ENCODE results near the gene DRD4.

DRD4 gene

DNA sequence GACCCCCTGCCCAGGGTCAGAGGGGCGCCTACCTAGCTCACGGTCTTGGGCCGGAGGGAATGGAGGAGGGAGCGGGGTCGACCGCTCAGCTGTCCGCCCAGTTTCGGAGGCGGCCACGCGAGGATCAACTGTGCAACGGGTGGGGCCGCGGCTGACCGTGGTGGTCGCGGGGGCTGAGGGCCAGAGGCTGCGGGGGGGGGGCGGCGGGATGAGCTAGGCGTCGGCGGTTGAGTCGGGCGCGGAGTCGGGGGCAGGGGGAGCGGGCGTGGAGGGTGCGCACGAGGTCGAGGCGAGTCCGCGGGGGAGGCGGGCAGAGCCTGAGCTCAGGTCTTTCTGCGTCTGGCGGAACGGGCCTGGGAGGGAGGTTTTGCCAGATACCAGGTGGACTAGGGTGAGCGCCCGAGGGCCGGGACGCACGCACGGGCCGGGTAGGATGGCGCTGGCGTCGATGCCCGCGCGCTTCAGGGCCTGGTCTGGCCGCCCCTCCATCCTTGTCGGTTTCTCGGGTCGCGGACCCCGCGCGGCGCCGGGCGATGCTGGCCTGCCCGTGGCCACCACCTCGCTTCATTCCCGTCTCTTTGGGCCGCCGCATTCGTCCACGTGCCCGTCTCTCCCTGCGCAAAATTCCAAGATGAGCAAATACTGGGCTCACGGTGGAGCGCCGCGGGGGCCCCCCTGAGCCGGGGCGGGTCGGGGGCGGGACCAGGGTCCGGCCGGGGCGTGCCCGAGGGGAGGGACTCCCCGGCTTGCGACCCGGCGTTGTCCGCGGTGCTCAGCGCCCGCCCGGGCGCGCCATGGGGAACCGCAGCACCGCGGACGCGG, at the start of gene DRD4:
Gene DRD4, plus strand, starts transcription at position 759 of the 822 bp plus-strand sequence. Its CDS starts 36 bp downstream, at position 795.
- no peak for DNase-seq

DNA sequence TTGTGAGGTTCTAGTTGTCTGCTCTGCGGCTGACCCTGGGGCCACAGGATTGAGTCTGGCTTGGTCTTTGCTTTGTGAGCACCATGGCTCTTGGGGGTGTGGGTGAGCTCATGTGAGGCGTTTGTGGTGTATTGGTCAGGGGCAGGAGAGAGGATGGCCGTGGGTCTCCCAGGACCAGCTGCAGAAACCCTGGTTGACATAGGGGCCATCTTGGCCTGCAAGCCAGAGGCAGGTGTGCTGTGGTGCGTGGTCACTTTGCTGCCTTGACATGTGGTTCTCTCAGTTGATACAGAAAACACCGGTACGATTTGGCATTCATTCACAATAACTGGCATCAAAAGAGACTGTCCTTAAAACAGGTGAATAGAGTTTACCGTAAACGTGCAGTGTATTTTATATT, 49.5 kb upstream of the DRD4 start:
- DNase-seq, result no peak

DNA sequence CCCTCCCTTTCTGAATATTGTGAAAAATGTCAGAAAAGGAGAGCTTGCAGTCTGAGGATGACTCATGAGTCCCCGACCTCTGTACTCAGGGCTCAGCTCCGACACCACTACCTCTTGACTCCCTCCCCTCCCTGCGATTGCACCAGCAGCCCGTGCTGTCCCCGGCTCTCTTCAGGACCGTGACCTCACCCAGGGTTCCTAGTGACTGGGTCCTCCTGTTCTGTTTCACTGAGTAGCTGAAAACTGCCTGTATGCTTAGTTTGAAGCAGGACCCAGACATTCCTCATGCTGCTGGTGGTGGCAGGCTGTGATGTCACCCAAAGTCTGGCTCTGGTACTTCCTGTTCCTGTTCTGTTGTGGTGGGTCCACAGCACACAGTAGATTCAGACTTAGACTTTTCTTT, 49.1 kb upstream of the DRD4 start:
- peak; percentile 70 for DNase-seq

DNA sequence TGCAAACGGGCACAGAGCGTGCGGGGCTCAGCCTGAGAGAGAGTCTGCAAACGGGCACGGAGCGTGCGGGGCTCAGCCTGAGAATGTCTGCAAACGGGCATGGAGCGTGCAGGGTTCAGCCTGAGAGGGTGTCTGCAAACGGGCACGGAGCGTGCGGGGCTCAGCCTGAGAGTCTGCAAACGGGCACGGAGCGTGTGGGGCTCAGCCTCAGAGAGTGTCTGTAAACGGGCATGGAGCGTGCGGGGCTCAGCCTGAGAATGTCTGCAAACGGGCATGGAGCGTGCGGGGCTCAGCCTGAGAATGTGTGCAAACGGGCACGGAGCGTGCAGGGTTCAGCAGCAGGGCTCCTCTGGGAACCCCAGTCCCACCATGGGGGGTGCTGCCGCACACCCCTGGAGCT, 47.3 kb upstream of the DRD4 start:
- no peak for DNase-seq

DNA sequence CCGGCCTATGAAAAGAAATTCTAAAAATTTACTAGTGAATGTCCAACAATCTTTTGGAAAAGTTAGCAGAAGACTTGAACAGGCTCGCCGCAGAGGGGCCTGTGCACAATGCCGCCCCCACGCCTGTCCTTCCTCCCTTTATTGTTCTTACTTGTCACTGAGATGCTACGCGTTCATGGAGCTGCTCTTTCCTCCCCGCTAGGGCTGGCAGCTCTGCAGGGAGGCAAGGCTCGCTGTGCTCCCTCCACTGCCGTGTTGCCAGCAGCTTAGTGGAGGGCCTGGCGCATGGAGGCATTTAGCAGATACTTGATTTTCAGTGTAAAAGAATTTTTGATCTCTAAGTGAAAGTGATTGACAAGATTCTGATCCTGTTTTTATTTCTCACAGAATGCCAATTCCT, 46.1 kb upstream of the DRD4 start:
- DNase-seq, result no peak

DNA sequence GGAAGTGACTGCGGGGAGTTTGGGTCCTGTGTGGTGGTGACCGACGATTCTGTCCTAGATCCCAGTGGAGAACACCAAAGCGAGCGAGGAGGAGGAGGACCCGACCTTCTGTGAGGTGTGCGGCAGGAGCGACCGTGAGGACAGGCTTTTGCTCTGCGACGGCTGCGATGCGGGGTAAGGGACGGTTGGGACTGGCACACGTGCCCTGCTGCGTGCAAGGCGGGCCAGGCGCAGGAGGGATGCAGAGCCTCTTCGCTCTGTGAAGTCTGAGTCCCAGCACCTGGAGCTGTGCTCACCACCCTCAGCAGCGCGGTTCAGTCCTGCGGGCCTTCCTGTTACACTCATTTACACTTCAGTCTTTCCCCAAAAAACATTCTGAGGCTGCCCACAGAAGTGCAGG, 44.6 kb upstream of the DRD4 start:
- DNase-seq, result no peak

DNA sequence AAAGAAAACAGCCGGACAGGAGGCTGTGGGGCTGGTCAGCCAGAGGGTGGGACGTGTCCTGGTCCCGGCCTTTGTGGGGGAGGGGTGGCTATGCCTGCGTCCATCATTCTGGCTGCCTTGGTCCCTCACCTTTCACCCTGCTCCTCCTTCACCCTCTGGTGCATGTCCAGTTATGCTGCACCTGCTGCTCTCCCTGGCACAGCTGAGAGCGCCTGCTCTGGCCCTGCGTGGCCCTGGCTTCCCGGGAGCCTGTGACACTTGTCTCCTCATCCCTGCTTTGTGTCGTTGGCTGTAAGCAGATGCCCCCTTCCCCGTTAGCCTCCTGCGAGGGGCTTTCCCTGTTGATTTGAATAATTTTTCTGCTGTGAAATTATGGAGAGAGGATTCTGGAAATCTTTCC, 44.2 kb upstream of the DRD4 start:
- DNase-seq, result no peak

DNA sequence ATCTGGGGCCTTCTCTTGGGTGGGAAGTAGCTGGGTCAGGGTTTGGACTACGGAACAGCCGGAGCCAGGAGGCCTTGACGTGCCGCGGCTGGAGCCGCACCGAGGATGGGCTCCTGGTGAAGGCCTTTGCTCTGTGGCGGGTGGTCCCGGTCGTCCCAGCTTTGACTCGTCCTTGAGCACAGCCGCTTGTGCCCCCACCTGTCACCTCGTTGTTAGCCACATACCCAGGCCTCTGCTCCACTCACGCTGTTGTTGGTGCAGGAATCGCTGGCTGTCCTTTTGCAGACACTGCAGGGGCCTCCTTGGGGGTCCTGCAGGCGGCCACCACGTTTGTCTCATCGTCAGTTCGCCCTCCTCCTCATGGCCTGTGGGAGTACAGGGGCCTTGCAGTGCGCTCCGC, 43.7 kb upstream of the DRD4 start:
- no peak for DNase-seq

DNA sequence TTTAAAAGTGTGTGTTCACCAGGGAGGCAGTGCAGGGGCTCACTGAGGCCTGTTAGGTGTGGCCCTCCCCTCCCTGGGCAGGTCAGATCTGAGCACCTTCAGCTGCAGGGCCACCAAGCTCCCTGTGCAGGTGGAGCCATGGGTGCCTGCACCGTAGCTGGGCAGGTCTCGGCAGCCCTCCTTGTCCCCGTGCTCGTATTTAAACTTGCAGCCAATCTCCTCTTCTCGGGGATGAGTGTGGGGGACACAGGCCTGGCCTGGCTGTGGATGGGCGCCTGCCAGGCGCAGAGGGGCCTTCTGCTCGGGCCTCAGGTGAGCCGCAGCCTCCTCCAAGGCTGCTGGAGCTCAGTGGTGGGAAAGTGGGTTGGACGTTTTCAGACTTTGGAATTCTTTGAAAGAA, 41.7 kb upstream of the DRD4 start:
- DNase-seq, result no peak

DNA sequence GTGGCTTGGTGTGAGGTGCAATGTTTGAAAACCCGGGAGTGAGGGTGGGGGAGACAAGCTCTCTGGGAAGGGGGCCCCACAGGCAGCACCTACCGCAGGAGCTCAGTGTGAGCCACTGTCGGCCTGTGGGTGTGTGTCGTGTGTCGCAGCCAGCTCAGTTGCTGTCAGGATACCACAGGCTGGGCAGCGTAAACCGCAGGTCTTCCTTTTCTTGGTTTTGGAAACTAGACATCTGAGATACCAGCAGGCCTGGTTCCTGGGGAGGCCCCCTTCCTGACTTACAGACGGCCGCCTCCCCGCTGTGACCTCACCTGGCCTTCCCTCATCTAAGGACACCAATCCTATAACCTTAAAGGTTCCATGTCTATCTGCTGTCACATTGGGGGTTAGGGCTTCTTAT, 40.7 kb upstream of the DRD4 start:
- no peak for DNase-seq

DNA sequence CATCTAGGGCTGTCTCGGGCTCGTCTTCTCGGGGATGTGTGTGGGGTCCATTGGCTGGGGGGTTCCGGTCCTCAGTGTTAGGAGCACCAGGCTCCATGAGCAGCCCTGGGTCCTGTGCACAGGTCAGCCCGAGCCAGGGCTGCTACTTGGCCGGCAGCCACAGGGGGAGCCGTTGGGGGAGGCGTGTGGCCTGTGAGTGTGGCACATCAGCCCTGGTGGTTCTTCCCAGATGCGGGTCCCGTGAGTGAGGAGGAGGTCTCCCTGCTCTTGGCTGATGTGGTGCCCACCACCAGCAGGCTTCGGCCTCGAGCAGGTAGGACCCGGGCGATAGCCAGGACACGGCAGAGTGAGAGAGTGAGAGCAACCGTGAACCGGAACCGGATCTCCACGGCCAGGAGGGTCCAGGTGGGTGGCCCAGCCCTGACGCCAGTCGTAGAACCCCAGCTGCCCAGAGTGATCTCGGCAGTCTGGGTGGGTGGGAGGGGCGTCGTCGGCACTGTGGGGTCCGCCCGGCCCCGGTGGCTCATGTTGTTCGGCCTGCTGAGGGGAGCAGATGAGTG, 39.8 kb upstream of the DRD4 start:
- DNase-seq, result no peak

DNA sequence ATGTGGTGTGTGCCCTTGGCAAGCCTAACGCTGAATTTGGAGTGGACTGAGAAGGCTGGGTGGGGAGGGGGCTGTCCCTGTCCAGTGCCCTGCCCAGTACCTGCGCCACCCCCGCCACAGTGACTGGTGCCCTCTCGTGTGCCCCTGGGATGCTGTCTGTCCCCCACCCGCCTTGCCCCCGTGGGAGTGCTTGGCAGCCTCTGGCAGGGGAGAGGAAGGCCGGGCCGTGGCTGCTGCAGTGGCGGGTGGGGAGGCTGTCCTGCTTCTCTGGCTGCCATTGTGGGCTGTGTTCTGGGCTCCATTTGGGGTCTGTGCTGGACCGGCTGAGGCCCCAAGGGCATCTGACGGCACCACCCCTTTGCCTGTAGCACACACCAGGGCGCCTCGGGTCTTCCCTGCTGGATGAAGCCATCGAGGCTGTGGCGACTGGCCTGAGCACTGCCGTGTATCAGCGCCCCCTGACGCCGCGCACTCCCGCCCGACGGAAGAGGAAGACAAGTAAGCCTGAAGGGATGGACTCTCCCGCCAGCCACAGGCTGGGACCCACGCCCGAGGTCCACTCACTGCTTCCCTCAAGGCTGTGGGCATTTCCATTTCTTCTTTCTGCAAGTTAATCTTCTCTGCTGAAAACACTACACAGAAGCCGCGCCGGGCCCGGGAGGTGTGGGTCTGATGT, 38.9 kb upstream of the DRD4 start:
- no peak for DNase-seq

DNA sequence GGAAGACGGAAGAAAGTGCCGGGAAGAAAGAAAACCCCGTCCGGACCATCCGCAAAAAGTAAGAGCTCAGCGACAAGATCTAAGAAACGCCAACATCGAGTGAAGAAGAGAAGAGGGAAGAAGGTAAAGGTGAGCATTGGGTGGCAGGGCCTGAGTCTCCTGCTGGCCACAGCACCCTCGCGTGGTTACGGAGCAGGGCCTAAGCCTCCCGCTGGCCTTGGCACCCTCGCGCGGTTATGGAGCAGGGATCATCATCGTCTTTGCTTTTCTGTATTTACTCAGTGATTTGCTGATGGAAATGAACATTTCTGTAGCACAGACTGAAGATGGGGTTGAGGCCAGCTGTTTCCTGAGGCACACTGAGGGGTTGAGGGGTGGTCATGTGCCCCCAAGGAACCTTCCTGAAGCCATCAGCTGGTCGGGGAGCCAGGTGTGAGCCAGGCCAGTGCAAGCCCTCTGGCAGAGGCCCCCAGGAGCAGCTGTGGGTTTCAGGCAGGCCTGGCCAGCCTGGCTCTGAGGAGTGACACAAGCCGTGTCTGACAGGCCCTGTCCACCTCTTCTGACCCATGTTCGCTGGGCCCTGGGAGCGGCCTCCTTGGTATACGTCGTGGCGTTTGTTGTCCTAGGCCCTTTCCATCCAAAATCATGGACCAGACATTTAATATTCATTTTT, 35.4 kb upstream of the DRD4 start:
- no peak for DNase-seq

DNA sequence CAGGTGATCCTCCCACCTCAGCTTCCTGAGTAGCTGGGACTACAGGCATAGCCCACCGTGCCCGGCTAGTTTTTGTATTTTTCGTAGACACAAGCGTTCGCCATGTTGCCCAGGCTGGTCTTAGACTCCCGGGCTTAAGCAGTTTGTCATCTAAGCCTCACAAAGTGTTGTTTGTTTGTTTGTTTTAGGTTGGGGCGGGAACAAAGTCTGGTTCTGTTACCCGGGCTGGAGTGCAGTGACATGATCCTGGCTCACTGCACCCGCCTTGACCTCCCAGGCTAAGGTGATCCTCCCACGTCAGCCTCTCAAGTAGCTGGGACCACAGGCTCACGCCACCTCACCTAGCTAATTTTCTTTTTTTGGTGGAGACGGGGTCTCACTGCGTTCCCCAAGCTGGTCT, 33.9 kb upstream of the DRD4 start:
- no peak for DNase-seq

DNA sequence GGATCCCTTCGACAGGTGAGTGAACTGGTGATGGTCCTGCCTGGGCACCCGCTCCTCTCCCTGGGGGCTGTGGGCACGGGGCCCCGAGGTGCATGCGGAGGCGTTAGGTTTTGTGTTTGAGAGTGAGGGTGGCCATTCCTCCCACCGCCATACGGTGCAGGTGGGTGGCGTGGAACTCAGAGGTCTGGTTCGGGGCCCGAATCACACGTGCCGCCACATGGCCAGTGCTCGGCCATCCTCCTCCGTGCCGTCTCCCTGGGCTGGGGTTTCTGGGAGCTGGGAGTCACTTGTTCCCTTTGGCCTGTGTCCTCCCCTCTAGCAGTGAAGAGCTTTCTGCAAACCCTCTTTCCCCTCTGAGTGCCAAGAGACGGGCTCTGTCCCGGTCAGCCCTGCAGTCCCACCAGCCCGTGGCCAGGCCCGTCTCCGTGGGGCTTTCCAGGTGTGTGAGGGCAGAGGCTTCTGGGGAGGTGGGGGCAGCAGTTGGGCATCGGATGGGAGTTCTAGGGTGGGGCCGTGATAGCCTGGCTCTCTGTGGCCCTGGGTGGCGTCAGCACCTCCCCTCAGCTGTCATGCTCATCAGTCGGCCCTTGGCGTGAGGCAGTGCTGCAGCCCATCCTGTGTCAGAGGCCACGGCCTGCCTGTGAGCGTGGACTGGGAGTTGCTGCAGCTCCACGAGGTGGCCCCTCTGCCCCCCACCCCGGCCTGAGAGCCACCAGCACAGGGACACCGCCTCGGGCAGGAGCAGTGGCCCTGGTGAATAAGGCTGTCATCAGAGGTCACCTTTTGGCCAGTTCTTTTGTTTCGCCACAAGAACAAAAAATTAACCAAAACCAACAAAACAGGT, 31.6 kb upstream of the DRD4 start:
- no peak for DNase-seq

DNA sequence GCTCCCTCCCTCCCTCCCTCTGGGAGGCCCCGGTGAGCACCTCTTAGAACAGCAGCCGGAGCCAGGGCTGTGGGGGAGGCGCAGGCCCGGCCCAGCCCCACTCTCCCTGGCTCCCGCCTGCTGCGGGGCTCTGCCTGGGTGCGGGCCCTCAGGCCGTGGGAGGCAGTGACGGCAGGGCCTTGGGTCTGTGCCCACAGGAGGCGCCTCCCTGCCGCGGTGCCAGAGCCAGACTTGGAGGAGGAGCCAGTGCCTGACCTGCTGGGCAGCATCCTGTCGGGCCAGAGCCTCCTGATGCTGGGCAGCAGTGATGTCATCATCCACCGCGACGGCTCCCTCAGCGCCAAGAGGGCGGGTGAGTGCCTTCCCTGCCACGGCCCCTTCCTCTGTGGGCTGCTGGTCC, 30.8 kb upstream of the DRD4 start:
- DNase-seq, result no peak

DNA sequence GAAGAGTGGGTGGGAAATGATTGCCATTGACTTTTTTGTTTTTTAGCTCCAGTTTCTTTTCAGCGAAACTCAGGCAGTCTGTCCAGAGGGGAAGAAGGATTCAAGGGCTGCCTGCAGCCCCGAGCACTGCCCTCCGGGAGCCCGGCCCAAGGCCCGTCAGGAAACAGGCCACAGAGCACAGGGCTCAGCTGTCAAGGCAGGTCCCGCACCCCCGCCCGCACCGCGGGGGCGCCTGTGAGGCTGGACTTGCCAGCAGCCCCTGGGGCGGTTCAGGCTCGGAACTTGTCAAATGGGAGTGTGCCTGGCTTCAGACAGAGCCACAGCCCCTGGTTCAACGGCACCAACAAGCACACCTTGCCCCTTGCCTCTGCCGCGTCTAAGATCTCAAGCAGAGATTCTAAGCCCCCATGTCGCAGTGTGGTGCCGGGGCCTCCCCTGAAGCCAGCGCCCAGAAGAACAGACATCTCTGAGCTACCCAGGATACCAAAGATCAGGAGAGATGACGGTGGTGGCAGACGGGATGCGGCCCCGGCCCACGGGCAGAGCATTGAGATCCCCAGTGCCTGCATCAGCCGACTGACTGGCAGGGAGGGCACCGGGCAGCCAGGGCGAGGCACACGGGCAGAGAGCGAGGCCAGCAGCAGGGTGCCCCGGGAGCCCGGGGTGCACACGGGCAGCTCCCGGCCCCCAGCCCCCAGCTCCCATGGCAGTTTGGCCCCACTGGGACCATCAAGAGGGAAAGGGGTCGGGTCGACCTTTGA, 29.9 kb upstream of the DRD4 start:
- no peak for DNase-seq

DNA sequence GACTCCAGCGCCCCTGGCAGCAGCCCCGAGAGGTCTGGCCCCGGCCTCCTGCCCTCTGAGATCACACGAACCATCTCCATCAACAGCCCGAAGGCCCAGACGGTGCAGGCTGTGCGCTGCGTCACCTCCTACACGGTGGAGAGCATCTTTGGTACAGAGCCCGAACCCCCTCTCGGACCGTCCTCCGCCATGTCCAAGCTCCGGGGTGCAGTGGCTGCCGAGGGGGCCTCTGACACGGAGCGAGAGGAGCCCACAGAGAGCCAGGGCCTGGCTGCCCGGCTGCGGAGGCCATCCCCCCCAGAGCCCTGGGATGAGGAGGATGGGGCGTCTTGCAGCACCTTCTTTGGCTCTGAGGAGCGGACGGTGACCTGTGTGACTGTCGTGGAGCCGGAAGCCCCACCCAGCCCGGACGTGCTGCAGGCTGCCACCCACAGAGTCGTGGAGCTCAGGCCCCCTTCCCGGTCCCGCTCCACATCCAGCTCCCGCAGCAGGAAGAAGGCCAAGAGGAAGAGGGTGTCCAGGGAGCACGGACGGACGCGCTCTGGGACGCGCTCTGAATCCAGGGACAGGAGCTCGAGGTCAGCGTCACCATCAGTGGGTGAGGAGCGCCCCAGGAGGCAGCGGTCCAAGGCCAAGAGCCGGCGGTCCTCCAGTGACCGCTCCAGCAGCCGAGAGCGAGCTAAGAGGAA, 29.0 kb upstream of the DRD4 start:
- DNase-seq, result no peak

DNA sequence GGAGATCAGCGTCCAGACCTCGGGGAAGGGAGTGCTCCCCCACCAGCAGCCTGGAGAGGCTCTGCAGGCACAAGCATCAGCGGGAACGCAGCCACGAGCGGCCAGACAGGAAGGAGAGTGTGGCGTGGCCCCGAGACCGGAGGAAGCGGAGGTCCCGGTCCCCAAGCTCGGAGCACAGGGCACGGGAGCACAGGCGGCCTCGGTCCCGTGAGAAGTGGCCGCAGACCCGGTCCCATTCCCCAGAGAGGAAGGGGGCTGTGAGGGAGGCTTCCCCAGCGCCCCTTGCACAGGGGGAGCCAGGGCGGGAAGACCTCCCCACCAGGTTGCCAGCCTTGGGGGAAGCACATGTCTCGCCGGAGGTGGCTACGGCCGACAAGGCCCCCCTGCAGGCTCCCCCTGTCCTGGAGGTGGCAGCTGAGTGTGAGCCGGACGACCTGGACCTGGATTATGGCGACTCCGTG, 28.2 kb upstream of the DRD4 start:
- DNase-seq, result no peak

DNA sequence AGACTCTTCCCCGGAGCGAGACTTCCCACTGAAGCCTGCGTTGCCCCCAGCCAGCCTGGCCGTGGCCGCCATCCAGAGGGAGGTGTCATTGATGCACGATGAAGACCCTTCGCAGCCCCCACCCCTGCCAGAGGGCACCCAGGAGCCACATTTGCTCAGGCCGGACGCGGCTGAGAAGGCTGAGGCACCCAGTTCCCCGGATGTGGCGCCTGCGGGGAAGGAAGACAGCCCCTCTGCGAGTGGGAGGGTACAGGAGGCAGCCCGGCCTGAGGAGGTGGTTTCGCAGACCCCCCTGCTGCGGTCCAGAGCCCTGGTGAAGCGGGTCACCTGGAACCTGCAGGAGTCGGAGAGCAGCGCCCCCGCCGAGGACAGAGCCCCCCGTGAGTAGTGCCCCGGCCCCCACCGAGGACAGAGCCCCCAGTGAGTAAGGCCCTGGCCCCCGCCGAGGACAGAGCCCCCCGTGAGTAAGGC, 27.7 kb upstream of the DRD4 start:
- no peak for DNase-seq

DNA sequence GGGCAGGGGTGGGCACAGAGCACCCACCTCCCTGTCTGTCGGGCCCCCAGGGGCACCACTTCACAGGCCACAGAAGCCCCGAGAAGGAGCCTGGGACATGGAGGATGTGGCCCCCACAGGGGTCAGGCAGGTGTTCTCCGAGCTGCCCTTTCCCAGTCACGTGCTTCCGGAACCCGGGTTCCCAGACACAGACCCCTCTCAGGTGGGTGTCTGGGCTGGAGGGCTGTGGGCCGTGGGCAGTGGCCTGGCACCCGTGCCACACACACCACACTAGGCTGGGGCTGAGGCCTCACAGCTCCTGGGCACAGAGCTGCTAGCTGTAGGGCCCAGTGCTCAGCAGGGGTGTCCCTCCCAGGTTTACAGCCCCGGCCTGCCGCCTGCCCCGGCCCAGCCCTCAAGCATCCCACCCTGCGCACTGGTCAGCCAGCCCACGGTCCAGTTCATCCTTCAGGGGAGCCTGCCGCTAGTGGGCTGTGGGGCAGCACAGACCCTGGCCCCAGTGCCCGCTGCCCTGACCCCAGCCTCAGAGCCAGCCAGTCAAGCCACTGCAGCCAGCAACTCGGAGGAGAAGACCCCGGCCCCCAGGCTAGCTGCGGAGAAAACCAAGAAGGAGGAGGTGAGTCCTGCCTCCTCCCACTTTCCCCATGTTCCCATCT, 26.8 kb upstream of the DRD4 start:
- DNase-seq, result no peak
